Hematopoietic multipotent progenitor cell treated with erythropoietin and hydrocortisone succinate and interleukin-3 and kit ligand, for 8 days (in vitro differentiated cells): ENCODE data around the gene EYA3.

Experiments used
- DNase-seq: peaks from one replicate; pipeline ENCODE4 v3.0.0-alpha.2; 2015

The EYA3 gene

GRCh38 chr1:28112388-28113241 is 24.2 kb upstream of the EYA3 start:
- peak; percentile 68 for DNase-seq

- no peak for DNase-seq
These were observed 22.7 kb upstream of the EYA3 start for GRCh38 chr1:28111157-28111556.

- no peak for DNase-seq
These were observed 22.1 kb upstream of the EYA3 start for GRCh38 chr1:28110555-28110954.

GRCh38 chr1:28109639-28110038 is 21.2 kb upstream of the EYA3 start:
- DNase-seq: no peak

GRCh38 chr1:28108001-28108400 is 19.6 kb upstream of the EYA3 start:
- no peak for DNase-seq

- DNase-seq: no peak
These were observed 16.6 kb upstream of the EYA3 start for GRCh38 chr1:28104866-28105467.

GRCh38 chr1:28102189-28102588 is 13.8 kb upstream of the EYA3 start:
- no peak for DNase-seq

- no peak for DNase-seq
These were observed 10.8 kb upstream of the EYA3 start for GRCh38 chr1:28099050-28099769.

- no peak for DNase-seq
These were observed 8.7 kb upstream of the EYA3 start for GRCh38 chr1:28097100-28097472.

- DNase-seq: no peak
These were observed 8.0 kb upstream of the EYA3 start for GRCh38 chr1:28096210-28097099.

- DNase-seq: peak; percentile 70
These were observed 2.8 kb upstream of the EYA3 start for GRCh38 chr1:28091043-28091781.

- DNase-seq: peak; percentile 69
These were observed 719 bp downstream of the EYA3 start for GRCh38 chr1:28087614-28088167.

GRCh38 chr1:28086651-28087050 is 1.8 kb downstream of the EYA3 start:
- peak; percentile 63 for DNase-seq

GRCh38 chr1:28085129-28085528 is 3.3 kb downstream of the EYA3 start:
- no peak for DNase-seq

- no peak for DNase-seq
These were observed 4.5 kb downstream of the EYA3 start for GRCh38 chr1:28083876-28084275.

GRCh38 chr1:28078680-28079626 is 9.5 kb downstream of the EYA3 start:
- no peak for DNase-seq

- DNase-seq: no peak
These were observed 10.1 kb downstream of the EYA3 start for GRCh38 chr1:28078262-28078661.

GRCh38 chr1:28074892-28075511 is 13.4 kb downstream of the EYA3 start:
- no peak for DNase-seq

- no peak for DNase-seq
These were observed 14.5 kb downstream of the EYA3 start for GRCh38 chr1:28073867-28074266.

- DNase-seq: no peak
These were observed 16.6 kb downstream of the EYA3 start for GRCh38 chr1:28071813-28072212.
